NK-92 treated with Interleukin-12 subunit alpha and Interleukin-12 subunit beta, amount 100 ng/mL, for 24 hours (cell line): ENCODE results near the gene CLEC9A.

Source experiments
- DNase-seq: peaks from one replicate; lab custom pipeline; 2025; lab: John Stamatoyannopoulos, UW

CLEC9A gene

GRCh38 chr12:10111451-10111850 lies 81.0 kb downstream of the CLEC9A start:
- DNase-seq: no peak

DNA sequence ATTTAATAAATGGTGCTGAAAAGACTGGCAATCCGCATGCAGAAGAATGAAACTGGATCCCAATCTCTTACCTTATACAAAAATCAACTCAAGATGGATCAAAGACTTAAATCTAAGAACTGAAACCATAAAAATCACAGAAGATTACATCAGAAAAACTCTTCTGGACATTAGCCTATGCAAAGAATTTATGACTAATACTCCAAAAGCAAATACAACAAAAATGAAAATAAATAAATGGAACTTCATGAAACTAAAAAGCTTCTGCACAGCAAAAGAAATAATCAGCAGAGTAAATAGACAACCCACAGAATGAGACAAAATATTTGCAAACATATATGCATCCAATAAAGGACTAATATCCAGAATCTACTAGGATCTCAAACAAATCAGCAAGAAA lies 82.6 kb downstream of the CLEC9A start:
- DNase-seq: no peak

GRCh38 chr12:10113920-10114319 lies 83.4 kb downstream of the CLEC9A start:
- no peak for DNase-seq

DNA sequence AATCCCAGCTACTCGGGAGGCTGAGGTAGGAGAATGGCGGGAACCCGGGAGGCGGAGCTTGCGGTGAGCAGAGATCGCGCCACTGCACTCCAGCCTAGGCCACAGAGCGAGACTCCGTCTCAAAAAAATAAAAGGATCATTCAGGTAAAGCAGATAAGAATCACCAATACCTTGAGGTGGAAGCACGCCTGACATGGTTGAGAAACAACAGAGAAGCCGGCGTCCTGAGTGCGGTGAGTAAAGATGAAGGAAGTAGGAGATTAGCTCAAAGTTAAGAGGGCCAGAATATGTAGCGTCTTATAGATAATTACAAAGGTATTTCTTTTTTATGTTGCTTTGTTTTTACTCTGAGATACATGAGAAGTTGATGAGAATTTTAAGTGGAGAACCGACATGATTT lies 84.8 kb downstream of the CLEC9A start:
- no peak for DNase-seq
